Adipose tissue (tissue), 3 donors: ENCODE data around the gene CYBRD1. TPM values are rescaled to one million over a fixed set of nuclear protein-coding genes. Genes with fewer than 3 reads are reported as not detected.
"Not testable (repeated sequence)": the region's sequence is repeated elsewhere in the genome, so short reads cannot be mapped to it uniquely, and the experiment has no call there.

Experiments used
- H3K27ac ChIP-seq: one replicate; pipeline ENCODE4 v1.5.1; 2013; ENCODE audit warnings: low read depth, low read length
- WGBS, 3 donors: extraction: QIAGEN DNeasy Blood & Tissue Kit; methylation state at CpG; one replicate each; pipeline ENCODE4 v1.1.7; 2013; 5-methylcytosine and 5-hydroxymethylcytosine counted together
- polyA plus RNA-seq, 3 donors: library from polyadenylated mRNA; stranded (reverse); fragments of 200-250 nt; gene quantifications; one replicate each; pipeline ENCODE4 v1.2.3, GENCODE V29; 2013
- donor health status: healthy with polysubstance abuse.
- donor health status: Bipolar disorder and iron deficiency.
- donor health status: healthy.

CYBRD1 gene
- 100 to 1,000 TPM in 1 of 3 donors, 10 to 100 TPM in 1, 1 to 10 TPM in 1; 9.5 to 138 (median 79.3) TPM for polyA plus RNA-seq

- WGBS, 3 donors = 1% methylated on average over 42 to 45 of the region's 45 CpGs
- H3K27ac ChIP-seq = peak within 1 kb of the TSS; percentile 38
Observed at GRCh38 chr2:171522052-171522787, at the start of gene CYBRD1. CYBRD1 (plus strand) TSS chr2:171522474; CDS start chr2:171522546, 72 bp downstream.

GRCh38 chr2:171475979-171476378 is 46.3 kb upstream of the CYBRD1 start:
- 57 to 90% (median 77%) methylated on average over 1 of the region's 1 CpG for WGBS, 3 donors
- no peak overlapping the region for H3K27ac ChIP-seq

DNA sequence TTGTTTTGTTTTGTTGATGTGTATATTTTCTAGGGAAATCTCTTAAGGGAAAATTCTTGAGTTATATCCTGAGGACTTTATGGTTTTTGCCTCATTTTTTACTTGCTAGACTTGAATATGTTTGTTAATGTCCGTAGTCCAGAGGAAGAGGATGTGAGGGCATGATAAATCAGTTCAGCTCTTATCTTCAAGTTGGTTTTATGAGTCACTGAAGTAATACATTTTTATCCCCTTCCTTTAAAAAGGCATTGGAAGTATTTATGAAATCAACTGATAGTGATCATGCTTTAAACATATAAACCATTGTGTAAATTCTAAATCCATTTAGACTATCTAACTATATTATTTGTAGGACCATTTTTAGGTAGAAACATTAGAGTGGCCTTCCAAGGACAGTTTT is 43.9 kb upstream of the CYBRD1 start:
- 73 to 85% (median 75%) methylated on average over 1 of the region's 1 CpG for WGBS, 3 donors
- no peak overlapping the region for H3K27ac ChIP-seq

DNA sequence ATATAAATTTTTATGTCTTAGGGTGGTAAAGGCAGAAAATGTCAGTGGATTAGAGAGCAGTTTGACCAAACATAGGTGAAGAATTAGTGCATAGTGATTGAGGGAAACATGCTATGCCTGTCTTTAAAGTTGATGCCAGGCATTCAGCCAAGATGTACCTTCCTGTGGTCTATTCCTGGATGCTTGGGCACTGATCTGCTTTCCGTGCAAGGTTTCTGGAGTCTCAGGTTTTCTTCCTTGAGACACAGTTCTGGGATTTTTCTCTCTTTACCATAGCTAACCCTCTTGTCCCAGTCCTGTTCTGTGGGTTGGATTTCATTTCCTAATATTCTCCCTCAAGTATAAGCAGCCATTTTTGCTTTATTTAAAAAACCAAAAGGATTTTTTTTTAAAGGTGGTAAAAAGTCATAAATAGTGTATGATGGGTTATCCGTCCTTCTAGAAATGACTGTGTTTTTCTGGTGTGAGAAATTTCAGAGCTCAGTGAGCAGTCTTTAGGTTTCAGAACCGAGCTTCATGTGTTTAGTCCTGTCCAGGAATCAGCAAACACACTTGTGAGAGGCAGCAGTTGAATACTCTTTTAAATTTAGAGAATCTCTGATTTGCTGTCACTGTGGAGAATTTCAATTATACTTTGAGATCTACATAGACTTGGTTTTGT is 43.0 kb upstream of the CYBRD1 start:
- H3K27ac ChIP-seq = no peak overlapping the region
- WGBS, 3 donors = 83 to 86% (median 85%) methylated on average over 3 of the region's 3 CpGs

DNA sequence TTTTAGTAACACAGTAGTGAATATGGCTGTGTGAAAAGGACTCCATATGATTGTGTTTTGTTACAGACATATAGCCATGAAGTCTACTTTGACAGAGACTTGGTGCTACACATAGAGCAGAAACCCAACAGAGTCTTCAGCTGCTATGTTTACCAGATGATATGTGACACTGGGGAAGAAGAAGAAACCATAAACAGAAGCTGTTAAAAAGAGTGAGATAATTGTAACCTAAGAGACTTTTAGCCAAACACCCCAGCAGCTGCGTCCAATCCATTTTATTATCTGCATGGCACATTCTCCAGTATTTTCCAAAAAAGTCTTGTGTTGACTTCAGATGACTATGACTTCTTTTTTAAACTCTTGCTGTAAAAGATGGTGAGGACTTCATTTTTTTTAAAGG is 41.4 kb upstream of the CYBRD1 start:
- no peak overlapping the region for H3K27ac ChIP-seq
- 92 to 98% (median 97%) methylated on average over 1 of the region's 1 CpG for WGBS, 3 donors

DNA sequence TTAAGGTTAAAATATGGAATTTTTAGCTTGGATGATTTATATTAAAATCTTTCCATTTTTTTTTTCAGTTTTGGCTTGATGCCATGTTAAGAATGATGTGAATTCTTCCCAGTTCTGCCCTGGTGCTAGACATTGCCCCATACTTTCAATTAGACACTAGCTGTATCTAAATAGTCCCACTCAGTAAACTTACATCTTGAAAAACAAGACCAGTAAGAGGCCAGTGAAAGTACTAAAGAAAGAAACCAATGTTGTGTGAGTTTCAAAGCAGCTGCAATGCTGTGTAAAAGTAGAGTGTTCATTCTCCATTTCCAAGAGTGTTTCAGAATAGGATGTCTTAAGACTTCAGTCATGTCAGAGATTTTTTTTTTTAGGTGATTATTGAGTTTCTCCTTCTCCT is 40.0 kb upstream of the CYBRD1 start:
- H3K27ac ChIP-seq = no peak overlapping the region

- WGBS, 3 donors = 89 to 92% (median 92%) methylated on average over 3 of the region's 3 CpGs
- H3K27ac ChIP-seq = no peak overlapping the region
Observed at GRCh38 chr2:171482877-171483276, 39.4 kb upstream of the CYBRD1 start.

DNA sequence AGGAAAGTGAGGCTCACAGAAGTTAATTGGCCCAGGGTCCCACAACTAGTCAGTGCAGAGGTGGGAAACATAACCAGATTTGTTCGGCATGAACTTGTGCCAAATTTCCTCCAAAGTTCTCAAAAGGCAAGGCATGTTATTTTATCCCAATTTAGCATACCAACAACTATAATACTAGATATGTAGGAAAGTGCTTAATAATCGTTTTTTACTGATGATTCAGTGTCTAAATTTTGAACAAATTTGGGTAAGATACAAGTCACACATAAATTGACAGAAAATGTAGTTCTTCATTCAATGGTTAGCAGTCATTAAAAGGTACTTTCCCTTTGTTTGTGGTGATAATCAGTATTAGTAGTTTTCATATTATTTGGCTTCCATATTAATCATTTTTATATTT is 38.5 kb upstream of the CYBRD1 start:
- H3K27ac ChIP-seq = no peak overlapping the region
- WGBS, 3 donors = 81 to 83% (median 82%) methylated on average over 2 of the region's 2 CpGs

DNA sequence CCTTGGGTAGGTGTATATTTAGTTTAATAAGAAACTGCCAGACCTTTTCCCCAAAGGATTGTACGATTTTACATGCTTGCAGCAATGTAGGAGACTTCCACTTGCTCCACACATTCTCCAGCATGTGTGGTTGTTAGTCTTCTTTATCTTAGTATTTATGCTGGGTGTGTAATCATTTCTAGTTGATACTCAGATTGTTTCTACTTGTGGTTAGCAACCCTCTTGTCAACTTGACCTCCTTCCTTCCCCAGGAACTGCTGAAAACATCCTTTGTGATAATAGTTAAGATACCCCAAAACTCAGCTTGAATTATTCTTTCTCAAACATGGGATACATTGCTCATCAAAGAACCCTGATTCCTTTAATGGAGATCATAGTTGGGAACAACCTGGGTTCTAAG is 37.2 kb upstream of the CYBRD1 start:
- no peak overlapping the region for H3K27ac ChIP-seq
- 58 to 89% (median 80%) methylated on average over 1 of the region's 1 CpG for WGBS, 3 donors

GRCh38 chr2:171487201-171487600 is 35.1 kb upstream of the CYBRD1 start:
- 96 to 100% (median 98%) methylated on average over 6 of the region's 6 CpGs for WGBS, 3 donors
- H3K27ac ChIP-seq = no peak overlapping the region

DNA sequence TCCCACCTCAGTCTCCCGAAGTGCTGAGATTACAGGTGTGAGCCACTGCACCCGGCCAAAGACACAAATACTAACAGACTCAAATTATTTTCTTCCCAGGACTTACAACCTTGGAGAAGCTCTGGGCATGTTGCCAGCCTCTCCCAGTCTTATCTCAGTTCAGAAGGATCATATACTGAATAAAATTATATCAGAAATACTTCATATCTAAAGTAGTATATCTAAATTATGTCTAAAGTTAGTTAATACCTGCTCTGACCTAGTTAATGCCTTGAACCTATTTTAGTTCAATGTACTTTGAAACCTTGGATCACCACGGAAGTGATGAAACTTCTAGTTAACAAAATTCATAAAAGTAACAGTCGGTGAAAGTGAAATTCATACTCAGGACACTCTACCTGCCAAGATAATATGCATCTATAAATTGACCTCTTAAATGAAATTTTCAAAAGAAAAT is 34.4 kb upstream of the CYBRD1 start:
- no peak overlapping the region for H3K27ac ChIP-seq
- 66 to 90% (median 85%) methylated on average over 4 of the region's 4 CpGs for WGBS, 3 donors

- H3K27ac ChIP-seq = no peak overlapping the region
- 76 to 87% (median 85%) methylated on average over 2 of the region's 2 CpGs for WGBS, 3 donors
Observed at GRCh38 chr2:171490577-171490976, 31.7 kb upstream of the CYBRD1 start.

DNA sequence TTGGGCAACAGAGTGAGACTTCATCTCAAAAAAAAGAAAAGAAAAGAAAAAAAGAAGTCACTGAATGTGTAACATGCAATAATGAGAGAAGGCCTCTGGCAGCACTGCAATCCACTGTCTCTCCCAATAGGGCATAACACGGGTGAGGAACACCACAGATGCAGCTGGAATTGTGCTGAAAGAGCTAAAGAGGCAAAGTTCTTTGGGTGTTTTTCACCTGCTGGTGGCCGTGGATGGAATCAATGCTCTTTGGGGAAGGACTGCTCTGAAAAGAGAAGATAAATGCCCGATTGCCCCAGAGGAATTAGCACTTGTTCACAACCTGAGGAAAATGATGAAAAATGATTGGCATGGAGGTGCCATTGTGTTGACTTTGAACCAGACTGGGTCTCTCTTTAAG is 31.0 kb upstream of the CYBRD1 start:
- H3K27ac ChIP-seq = no peak overlapping the region
- WGBS, 3 donors = 96 to 99% (median 96%) methylated on average over 3 of the region's 3 CpGs

DNA sequence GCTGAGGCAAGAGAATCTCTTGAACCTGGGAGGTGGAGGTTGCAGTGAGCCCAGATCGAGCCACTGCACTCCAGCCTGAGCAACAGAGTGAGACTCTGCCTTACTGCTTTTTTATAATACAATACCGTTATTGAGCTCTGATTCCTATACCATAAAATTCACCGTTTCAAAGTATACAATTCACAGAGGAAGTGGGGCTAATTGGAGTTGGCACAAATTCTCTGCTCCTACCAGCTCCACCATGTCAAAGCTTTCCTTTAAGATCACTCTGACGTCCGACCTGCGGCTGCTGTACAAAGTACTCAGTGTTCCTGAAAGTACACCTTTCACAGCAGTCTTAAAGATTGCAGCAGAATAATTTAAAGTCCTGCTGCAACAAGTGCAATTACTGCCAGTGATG is 29.6 kb upstream of the CYBRD1 start:
- 63 to 78% (median 70%) methylated on average over 6 of the region's 6 CpGs for WGBS, 3 donors
- H3K27ac ChIP-seq = no peak overlapping the region

DNA sequence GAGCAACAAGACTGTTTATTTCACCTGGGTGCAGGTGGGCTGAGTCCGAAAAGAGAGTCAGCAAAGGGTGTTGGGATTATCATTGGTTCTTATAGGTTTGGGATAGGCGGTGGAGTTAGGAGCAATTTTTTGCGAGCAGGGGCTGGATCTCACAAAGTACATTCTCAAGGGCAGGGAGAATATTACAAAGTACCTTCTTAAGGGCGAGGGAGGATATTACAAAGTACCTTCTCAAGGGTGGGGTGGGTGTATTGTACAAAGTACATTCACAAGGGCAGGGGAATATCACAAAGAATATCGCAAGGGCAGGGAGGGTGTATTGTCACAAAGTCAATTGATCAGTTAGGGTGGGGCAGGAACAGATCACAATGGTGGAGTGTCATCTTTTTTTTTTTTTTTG is 24.6 kb upstream of the CYBRD1 start:
- 87 to 95% (median 89%) methylated on average over 5 of the region's 5 CpGs for WGBS, 3 donors
- H3K27ac ChIP-seq = not testable (repeated sequence)

- 18 to 37% (median 26%) methylated on average over 2 of the region's 2 CpGs for WGBS, 3 donors
- no peak overlapping the region for H3K27ac ChIP-seq
Observed at GRCh38 chr2:171505374-171505773, 16.9 kb upstream of the CYBRD1 start.

DNA sequence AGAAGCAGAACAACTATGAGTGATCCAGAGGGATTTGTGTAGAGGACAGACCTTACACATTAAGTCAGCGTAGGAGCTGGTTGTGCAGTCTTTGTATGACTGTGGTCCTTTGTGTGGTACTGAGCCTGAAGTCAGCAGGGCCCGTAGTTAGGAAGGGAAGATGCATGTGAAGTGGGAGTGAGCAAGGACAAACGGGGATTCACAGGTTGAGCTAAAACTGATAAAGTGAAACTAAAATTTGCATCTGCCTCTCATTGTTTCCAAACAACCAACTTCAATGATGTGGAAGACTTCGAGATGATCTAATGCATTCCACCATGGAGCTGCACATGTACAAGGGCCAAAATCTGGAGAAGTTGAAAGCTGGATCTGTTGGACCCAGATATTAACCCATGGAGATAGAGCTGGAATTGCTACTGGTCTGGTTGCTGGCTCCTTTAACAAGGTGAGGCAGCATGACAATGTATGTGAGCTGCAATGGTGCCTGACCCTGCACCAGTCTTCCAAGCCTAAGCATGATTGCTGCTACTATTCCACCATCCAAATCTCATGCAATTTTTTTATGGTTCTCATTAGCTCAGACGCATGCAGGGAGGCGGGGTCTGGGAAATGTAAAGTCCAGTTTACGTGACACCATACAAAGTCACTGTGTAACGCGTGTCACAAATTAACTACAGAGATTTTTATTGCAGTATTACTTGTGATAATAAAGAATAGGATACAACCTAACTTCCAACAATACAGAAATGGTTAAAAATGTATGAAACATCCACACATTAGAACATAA is 12.1 kb upstream of the CYBRD1 start:
- H3K27ac ChIP-seq = no peak overlapping the region
- WGBS, 3 donors = 83 to 93% (median 85%) methylated on average over 9 of the region's 9 CpGs

DNA sequence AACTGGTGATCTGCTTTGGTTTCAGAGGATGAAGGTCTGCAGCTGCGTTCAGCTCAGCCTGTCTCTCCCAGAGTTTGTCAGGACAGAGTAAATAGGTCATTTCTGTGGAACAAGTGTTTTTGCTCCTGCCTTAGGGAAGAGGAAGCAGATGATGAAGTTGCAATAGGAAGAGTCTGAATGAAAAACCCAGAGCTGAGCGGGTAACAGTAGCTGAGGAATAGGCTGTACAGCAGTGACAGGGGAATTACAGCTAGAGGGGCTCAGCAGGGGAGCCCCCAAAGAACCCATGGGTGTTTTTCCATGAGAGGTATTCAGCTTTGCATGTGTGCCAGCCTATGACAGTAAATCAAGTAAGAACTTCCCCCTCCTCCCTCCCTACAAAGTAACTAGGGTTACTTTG is 10.3 kb upstream of the CYBRD1 start:
- H3K27ac ChIP-seq = no peak overlapping the region
- 47 to 79% (median 51%) methylated on average over 2 of the region's 2 CpGs for WGBS, 3 donors

DNA sequence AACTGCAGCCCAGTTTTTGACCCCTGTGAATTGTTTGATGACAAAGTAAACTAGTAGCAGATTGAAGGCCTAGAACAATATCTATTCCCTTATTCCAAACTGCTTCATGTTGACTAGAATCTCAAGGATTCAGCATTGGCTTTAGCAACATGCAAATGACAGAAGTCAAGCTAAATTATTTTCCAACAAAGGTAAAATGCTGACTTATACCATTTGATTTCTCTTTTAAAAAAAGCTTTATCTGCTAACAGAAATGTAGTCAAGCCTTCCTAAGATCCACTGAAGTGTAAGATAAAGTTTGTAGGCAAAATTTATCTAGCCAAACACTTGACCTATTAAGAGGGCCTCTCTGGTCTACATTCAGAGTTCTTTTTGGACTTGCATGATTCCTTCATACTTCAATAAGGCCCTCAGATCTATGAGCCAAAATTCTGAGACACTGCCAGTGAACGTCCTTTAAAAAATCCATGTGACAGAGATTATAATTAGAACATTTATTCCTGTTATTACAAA is 9.5 kb upstream of the CYBRD1 start:
- H3K27ac ChIP-seq = no peak overlapping the region
- 55 to 74% (median 58%) methylated on average over 1 of the region's 1 CpG for WGBS, 3 donors
